GM08714 (cell line): Measurements from ENCODE around the gene PLA2G4B.

Experiments
- H3K4me3 ChIP-seq: fragments of 200-500 bp; sonication (Bioruptor generic); 2 replicates; pipeline ENCODE4 v1.5.1; 2014; ENCODE audit warnings: mild to moderate bottlenecking, low read length, inconsistent platforms
- ZNF274 ChIP-seq: IDR thresholded peaks from 2 replicates; pipeline ENCODE4 v1.6.1; 2012; ENCODE audit warnings: mild to moderate bottlenecking, low read depth, low read length

PLA2G4B gene

GRCh38 chr15:41872166-41872747 is 33.6 kb downstream of the PLA2G4B start:
- H3K4me3 ChIP-seq, result no peak overlapping the region
- no peak for TF ChIP-seq ZNF274

- no peak for TF ChIP-seq ZNF274
- no peak overlapping the region for H3K4me3 ChIP-seq
Measured at GRCh38 chr15:41873711-41874110, 35.1 kb downstream of the PLA2G4B start.

DNA sequence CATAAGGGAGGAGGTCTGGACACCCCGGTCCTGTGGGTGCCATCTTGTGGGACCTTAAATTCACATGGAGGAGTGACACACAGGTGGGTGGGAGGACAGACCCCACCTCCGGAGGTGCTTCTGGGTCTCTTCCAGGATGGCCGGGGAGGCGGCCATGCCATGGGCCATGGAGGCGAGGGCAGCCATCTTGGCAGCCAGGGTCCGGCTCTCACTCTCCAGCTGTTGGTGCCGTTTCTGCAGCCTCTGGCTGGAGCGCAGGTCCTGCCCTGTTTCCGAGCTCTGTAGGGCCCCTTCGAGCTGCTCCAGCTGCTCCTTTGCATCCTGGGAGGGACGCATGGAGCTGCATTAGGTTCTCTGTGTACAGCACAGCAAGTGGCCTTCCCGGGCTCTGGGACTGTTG is 36.1 kb downstream of the PLA2G4B start:
- H3K4me3 ChIP-seq, result no peak overlapping the region
- no peak for TF ChIP-seq ZNF274

DNA sequence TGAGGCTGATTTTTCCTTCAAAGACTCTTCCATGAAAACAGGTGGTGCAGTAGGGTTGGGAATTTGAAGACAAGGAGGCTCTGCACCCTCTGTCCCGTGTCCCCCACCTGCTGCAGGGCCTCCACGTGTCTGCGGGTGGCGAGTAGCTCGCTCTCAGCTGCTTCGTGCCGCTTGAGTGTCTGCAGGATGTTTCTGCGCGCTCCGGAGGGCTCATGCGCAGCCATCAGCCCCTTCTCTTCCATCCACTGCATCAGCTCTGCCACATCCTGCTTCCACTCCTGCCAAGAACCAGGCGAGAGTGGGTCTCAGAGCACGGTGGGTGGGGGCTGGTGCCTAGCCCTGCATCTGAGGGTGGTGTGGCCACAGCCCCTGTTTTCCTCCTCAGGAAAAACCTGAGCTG is 37.4 kb downstream of the PLA2G4B start:
- TF ChIP-seq ZNF274, result no peak
- no peak overlapping the region for H3K4me3 ChIP-seq

GRCh38 chr15:41876689-41877088 is 38.0 kb downstream of the PLA2G4B start:
- no peak for TF ChIP-seq ZNF274
- H3K4me3 ChIP-seq, result no peak overlapping the region

DNA sequence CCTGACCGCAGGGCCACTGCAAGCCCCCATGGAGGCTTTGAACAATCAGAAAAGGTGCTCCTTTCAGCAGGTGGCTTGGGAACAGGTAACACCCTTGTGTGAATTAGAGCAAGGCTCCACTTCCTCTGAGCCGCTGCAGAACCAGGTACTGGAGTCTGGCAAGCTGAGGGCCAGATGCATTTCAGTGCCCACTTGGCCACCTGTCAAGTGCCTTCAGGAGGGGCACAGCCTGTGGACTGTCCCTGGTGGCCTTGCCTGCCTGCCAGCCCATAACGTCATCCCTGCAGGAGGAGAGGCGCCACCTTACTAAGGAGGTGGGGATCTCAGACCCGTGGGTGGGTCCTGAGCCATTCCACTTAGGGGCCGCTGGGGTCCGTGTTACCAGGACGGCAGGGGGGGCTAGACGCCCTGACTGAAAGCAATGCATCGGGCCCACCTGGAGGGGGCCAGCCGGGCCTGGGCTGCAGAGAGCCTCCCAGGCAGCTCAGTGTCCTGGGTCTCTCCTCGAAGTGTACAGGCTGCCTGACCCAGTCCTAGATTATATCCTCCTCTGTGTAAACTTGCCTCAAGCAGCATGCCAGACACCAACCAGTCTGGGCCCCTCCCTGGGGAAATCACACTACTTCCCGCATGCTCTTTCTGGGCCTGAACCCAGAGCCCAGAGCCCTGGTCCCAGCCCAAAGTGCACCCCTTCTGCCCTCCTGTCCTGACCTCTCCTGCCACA is 39.1 kb downstream of the PLA2G4B start:
- H3K4me3 ChIP-seq, result no peak overlapping the region
- no peak for TF ChIP-seq ZNF274

GRCh38 chr15:41878355-41878699 is 39.7 kb downstream of the PLA2G4B start:
- no peak for TF ChIP-seq ZNF274
- H3K4me3 ChIP-seq, result no peak overlapping the region

- no peak for TF ChIP-seq ZNF274
- no peak overlapping the region for H3K4me3 ChIP-seq
Measured at GRCh38 chr15:41879321-41879845, 40.7 kb downstream of the PLA2G4B start.

- H3K4me3 ChIP-seq, result no peak overlapping the region
- TF ChIP-seq ZNF274, result no peak
Measured at GRCh38 chr15:41880156-41880877, 41.7 kb downstream of the PLA2G4B start.

- H3K4me3 ChIP-seq, result no peak overlapping the region
- TF ChIP-seq ZNF274, result no peak
Measured at GRCh38 chr15:41881086-41881485, 42.4 kb downstream of the PLA2G4B start.

DNA sequence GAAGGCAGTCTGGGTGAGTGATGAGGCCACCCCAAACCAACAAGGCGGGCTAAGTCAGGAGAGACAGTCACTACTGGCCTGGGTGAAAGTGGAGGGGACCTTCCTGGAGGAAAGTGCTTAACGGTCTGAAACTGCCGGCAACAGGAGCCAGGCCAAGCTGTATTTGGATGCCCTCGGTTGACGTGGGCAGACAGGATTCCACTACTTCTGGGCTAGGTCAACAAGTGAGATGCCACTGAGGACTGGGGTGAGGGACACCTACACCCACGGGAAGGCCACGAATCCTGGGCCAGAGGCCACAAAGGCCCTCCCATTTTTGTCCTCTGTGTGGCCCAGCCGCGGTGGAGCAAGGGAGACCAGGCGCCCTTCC is 42.9 kb downstream of the PLA2G4B start:
- H3K4me3 ChIP-seq, result no peak overlapping the region
- TF ChIP-seq ZNF274, result no peak

- TF ChIP-seq ZNF274, result no peak
- no peak overlapping the region for H3K4me3 ChIP-seq
Measured at GRCh38 chr15:41881920-41882688, 43.5 kb downstream of the PLA2G4B start.

DNA sequence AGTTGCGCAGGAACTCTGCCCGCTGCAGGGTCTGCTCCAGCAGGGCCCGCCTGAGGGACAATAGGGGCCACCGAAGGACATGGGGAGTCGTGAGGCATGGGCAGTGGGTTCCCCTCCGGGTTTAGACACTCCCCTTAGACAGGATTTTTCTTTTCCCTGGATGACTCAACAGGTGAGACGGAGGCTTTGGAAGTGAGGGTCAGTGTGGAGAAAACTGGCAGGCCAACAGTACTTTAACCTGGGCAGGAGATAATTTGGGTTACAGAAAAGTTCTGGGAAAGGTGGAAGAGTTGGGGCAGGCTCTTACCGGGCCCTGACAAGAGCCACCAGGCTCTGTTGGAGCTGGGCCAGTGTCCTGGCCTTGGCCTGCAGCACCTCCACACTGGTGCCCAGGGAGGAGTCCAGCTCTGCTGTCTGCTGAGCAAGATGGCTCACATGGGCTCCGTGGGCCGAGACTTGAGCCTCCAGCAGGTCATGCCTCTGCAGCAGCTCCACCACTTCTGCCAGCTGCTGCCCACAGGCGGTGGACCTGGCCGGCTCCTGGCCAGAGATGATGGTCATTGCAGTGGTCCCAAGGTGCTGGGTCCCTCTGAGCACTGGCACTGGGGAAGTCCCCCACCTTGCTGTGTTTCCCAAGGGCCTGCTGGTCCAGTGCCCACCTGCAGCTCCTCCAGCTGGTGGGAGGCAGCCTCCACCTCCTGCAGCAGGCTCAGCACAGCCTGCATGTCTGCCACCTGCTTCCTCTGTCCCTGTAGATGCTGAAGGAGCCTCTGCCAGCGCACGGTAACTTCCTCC is 44.2 kb downstream of the PLA2G4B start:
- no peak for TF ChIP-seq ZNF274
- H3K4me3 ChIP-seq, result no peak overlapping the region

DNA sequence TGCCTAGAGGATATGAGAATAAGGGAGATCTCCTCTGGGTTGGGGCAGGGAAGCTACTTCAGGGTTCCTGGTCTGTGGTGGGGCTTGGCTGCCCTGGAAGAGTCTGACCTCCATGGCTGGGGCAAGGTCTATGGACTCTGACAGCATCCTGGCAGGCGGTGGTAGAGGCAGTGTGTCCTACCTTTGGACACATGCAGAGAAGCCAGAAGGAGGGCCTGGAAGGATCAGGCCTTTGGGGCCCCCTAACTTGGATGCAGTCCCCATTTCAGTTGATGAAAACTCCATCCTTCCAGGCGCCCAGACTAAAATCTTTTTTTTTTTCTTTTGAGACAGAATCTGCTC is 44.8 kb downstream of the PLA2G4B start:
- TF ChIP-seq ZNF274, result no peak
- H3K4me3 ChIP-seq, result no peak overlapping the region
